GM13976 (cell line): ENCODE measurements around the gene TRPM8.

Experiments
- DNase-seq: peaks from one replicate; pipeline ENCODE4 v3.0.0; 2012; ENCODE audit warnings: low spot score
- in situ Hi-C: fragments of 300-500 bp; cut with MboI; formaldehyde crosslinking; loops from one replicate; pipeline ENCODE4 v1.12.0; 2022; ENCODE audit warnings: low sequenced_read_pairs, mixed read lengths, inconsistent platforms; ENCODE audit not compliant: unreplicated experiment
- TF ChIP-seq, protein P1 (sequence below): IDR thresholded peaks from 2 replicates; pipeline ENCODE4 v1.5.1; 2012; ENCODE audit warnings: borderline replicate concordance, mild to moderate bottlenecking; ENCODE audit not compliant: insufficient read depth; ENCODE audit errors: extremely low read depth, missing control alignments, control extremely low read depth

The TRPM8 gene

GRCh38 chr2:233901884-233902283 lies 15.3 kb upstream of the TRPM8 start:
- in situ Hi-C loops, result no loop called here
- TF ChIP-seq, protein P1, sequence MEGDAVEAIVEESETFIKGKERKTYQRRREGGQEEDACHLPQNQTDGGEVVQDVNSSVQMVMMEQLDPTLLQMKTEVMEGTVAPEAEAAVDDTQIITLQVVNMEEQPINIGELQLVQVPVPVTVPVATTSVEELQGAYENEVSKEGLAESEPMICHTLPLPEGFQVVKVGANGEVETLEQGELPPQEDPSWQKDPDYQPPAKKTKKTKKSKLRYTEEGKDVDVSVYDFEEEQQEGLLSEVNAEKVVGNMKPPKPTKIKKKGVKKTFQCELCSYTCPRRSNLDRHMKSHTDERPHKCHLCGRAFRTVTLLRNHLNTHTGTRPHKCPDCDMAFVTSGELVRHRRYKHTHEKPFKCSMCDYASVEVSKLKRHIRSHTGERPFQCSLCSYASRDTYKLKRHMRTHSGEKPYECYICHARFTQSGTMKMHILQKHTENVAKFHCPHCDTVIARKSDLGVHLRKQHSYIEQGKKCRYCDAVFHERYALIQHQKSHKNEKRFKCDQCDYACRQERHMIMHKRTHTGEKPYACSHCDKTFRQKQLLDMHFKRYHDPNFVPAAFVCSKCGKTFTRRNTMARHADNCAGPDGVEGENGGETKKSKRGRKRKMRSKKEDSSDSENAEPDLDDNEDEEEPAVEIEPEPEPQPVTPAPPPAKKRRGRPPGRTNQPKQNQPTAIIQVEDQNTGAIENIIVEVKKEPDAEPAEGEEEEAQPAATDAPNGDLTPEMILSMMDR, result no peak
- DNase-seq, result no peak

DNA sequence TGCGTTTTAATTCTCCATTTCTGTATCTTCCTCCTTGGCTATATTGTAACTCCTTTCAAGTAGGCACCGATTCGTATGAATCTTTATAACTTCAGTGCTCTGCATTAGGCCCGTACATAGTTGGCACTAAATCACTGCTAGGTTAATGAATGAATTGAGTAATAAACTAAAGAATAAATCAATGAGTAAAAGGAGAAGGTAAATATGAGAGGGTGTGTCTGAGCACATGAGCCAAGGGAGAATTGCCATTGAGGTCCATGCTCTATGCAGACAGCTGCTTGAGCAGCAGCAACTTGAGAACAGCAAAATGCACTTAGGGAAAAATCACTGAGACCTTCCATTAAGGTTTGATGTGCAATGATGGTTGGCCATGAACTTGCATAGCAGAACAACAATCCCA lies 11.2 kb upstream of the TRPM8 start:
- TF ChIP-seq, protein P1, result no peak
- in situ Hi-C loops, result no loop called here
- no peak for DNase-seq

GRCh38 chr2:233907627-233908026 lies 9.5 kb upstream of the TRPM8 start:
- DNase-seq, result no peak
- TF ChIP-seq, protein P1, result no peak
- in situ Hi-C loops, result no loop called here

- in situ Hi-C loops, result no loop called here
- TF ChIP-seq, protein P1, result no peak
- DNase-seq, result no peak
Observed at GRCh38 chr2:233912691-233913423, 4.3 kb upstream of the TRPM8 start.

DNA sequence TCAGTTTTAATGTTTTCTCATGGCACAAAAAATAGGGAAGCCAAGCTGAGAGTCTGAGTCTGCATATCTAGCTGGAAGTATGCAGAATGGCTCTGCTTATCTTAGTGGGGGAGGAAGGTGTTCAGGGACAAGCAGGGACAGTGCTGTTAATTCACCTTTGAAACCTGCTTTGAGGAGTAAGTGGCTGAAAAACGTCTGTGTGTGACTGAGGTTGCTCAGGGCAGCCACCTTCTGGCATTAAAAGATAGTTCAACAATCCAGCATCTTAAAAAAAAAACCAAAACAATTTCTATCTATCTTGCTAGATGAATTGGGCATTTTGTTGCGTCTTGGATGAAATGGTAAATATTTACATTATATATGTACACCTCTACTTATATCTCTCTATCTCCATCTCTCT lies 2.0 kb upstream of the TRPM8 start:
- in situ Hi-C loops, result no loop called here
- TF ChIP-seq, protein P1, result peak; percentile 6

DNA sequence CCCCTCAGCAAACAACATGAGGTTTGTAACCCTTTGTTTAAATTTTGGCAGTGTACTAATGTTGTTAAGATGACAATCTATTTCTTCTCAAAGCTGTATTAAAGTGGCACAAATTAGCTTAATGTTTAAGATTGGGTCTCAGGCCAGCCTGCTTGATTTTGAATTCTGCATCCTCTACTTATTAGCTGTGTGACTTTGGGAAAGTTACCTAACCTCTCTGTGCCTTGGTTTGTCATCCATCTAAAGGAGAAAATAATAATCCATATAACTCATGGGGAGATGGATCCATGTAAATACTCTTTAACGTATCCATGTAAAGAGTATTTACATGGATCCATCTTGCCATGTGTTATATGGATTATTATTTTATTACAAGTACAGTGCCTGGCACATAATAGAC lies 2.1 kb downstream of the TRPM8 start:
- in situ Hi-C loops, result no loop called here
- TF ChIP-seq, protein P1, result no peak
- DNase-seq, result no peak

More for the DNA sequence above, 2.0 kb upstream of the TRPM8 start:
- DNase-seq, result no peak
